ENCODE measurements around the gene FIBCD1. TPM values are rescaled to one million over a fixed set of nuclear protein-coding genes. Genes with fewer than 3 reads are reported as not detected.

FIBCD1 gene
- total RNA-seq, 6 experiments from 2014 or later = not detected

DNA sequence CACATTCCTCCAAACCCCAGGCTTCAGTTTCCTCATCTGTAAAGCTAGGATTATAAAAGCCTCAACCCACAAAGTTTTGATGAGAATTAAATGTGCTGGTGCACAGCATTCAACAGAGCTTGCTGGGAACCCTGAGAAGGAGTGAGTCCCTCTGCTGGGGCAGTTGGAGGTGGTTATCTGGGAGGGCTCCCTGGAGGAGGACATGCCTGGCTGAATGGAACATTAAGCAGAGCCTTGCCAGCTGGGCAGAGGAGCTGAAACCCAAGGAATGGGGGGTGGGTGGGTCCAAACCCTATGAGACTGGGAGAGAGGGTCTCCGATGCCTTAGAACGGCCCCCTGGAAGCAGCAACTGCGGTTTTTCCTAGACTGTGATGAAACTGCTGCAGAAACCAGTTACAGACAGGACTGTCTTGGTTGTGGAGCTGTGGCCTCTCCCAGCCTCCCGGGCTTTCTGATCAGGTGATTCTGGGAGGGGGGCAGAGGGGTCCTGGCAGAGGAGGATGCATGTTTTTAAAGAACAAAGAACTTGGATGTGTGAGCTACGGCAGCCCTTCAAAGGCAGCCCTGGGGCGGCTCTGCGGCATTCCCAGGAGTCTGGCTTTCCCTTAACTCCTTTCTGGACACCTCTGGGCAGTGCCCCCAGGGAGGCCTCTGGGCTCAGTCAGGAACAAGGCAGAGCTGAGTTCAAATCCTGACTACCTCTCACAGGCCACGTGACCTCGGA, 20.8 kb downstream of the FIBCD1 start:
- H3K4me1 ChIP-seq = no peaks in the 10 kb centered on the region
- WGBS (ENCODE audit: insufficient coverage, low coverage, low lambda C conversion rate, missing lambda C conversion rate) = 40% methylated on average over 2 of the region's 9 CpGs

DNA sequence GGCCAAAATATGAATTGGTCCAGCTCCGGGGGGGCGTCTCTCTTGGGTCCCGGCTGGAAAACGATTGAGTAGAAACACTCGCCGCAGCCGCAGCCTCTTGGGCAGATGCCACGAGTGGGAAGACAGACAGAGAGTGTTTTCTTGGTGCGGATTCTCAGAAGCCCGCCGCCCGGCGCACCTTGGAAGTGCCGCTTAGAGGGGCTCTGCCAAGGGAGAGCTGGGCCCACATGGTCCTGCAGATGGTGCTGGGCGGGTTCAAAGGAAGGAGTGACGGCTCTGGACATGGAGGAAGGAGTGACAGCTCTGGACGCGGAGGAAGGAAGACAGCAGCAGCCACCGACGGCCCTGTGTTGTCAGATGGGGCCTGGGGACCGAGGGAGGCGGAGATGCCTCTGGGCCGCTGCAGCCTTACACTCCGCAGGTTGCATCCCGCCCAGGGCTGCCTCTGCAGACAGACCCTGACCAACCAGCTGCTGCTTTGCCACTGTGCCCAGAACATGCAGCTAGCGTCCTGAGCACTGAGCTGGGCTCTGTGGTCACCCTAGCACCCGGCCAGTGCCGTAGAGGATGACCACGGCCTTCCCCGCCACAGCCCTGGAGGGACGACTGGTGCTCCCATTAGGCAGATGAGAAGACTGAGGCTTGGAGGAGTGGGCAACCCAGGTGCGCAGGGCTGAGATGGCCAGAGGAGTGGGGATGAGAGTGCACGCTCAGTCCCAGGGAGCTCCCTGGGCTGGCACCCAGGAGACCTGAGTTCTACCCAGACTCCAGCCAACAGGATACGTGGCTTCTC, 21.7 kb downstream of the FIBCD1 start:
- no peak for TF ChIP-seq POLR2A (IDR thresholded peaks at IDR 0.05)
- TF ChIP-seq, protein P1, sequence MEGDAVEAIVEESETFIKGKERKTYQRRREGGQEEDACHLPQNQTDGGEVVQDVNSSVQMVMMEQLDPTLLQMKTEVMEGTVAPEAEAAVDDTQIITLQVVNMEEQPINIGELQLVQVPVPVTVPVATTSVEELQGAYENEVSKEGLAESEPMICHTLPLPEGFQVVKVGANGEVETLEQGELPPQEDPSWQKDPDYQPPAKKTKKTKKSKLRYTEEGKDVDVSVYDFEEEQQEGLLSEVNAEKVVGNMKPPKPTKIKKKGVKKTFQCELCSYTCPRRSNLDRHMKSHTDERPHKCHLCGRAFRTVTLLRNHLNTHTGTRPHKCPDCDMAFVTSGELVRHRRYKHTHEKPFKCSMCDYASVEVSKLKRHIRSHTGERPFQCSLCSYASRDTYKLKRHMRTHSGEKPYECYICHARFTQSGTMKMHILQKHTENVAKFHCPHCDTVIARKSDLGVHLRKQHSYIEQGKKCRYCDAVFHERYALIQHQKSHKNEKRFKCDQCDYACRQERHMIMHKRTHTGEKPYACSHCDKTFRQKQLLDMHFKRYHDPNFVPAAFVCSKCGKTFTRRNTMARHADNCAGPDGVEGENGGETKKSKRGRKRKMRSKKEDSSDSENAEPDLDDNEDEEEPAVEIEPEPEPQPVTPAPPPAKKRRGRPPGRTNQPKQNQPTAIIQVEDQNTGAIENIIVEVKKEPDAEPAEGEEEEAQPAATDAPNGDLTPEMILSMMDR (IDR thresholded peaks at IDR 0.05) = no peak
- Histone ChIP-seq H3K27me3 (no peaks in the 10 kb centered on the region), H3K4me3 (no peak overlapping the region), H3K27ac (no peak overlapping the region), H3K9me3 (no peaks in the 10 kb centered on the region), H3K4me1 (no peaks in the 10 kb centered on the region), H3K36me3 (no peaks in the 10 kb centered on the region)
- 78% methylated on average over 10 of the region's 34 CpGs for WGBS (ENCODE audit: insufficient coverage, low coverage, low lambda C conversion rate, missing lambda C conversion rate)
- DNase-seq (no peak), ATAC-seq (no peak)
- intact Hi-C loops (cut with DNase I) = no loop called here

More for the DNA sequence above, 20.8 kb downstream of the FIBCD1 start:
- ATAC-seq = no peak
- Histone ChIP-seq H3K4me3 (no peak overlapping the region), H3K27ac (no peak overlapping the region), H3K9me3 (no peaks in the 10 kb centered on the region), H3K27me3 (no peaks in the 10 kb centered on the region), H3K36me3 (no peaks in the 10 kb centered on the region)
- intact Hi-C loops (cut with DNase I) = no loop called here
- no peak for TF ChIP-seq POLR2A (IDR thresholded peaks at IDR 0.05)
- TF ChIP-seq, protein P1 (IDR thresholded peaks at IDR 0.05) = no peak
- no peak for DNase-seq

DNA sequence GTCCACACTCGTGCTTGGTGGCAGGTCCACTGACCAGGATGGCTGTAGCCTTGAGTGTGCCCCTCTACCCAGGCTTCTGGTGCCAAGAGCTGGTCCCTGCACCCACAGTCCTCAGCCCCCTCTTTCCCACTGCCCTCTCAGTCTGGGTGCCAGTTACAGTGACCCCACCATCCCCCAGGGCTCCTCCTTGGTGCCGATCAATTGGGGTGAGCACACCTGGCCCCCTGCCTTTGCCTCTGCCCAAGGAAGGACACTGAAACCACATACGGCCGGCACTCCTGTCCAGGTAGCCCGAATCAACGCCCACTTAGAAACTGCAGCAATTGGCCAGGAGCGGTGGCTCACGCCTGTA, 24.0 kb downstream of the FIBCD1 start:
- Histone ChIP-seq H3K36me3 (no peaks in the 10 kb centered on the region), H3K27ac (no peak overlapping the region), H3K4me1 (no peaks in the 10 kb centered on the region), H3K9me3 (no peaks in the 10 kb centered on the region), H3K27me3 (no peaks in the 10 kb centered on the region), H3K4me3 (no peak overlapping the region)
- TF ChIP-seq, protein P1 (IDR thresholded peaks at IDR 0.05) = no peak
- no peak for TF ChIP-seq POLR2A (IDR thresholded peaks at IDR 0.05)
- WGBS (ENCODE audit: insufficient coverage, low coverage, low lambda C conversion rate, missing lambda C conversion rate) = 66% methylated on average over 5 of the region's 8 CpGs
- ATAC-seq = no peak
- intact Hi-C loops (cut with DNase I) = no loop called here
- DNase-seq = no peak

DNA sequence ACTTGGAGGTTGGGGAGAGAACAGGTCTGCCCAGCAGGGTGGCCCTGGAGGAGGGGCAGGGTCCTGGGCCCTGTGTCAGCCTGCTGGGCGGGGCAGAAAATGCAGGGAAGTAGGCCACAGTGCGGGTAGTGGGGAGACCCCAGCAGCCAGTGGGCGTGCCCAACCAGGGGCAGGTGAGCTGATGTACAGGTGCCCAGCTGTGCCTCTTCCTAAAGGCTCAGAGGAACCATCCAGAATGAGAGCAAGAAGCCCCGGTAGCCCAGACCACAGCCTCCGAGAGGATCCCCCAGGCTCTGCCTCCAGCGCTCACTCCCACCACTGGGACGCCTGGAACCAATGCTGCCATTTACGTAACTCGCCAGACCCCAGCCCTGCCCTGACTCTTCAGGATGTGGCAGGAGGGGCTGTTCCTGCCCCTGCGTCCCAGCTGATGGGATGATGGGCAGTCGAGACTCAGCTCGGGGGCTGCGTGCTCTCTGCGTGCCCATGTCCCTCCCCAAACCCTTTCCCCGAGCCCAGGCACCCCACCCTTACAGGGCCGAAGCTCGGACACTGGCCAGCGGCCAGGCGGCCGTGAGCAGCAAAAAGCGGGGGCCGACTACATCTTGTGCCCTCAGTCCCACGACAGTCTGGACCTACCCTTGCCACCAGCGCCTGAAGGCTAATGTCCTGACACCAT, 24.5 kb downstream of the FIBCD1 start:
- WGBS (ENCODE audit: insufficient coverage, low coverage, low lambda C conversion rate, missing lambda C conversion rate) = 40% methylated on average over 3 of the region's 24 CpGs
- H3K4me3 ChIP-seq = no peak overlapping the region
- no peak for TF ChIP-seq POLR2A (IDR thresholded peaks at IDR 0.05)
- TF ChIP-seq, protein P1 (IDR thresholded peaks at IDR 0.05) = no peak
- no peaks in the 10 kb centered on the region for H3K4me1 ChIP-seq
- no peaks in the 10 kb centered on the region for H3K36me3 ChIP-seq
- DNase-seq (no peak), ATAC-seq (peak in 1 of 4 donors; percentile 13)
- H3K9me3 ChIP-seq = no peaks in the 10 kb centered on the region
- H3K27ac ChIP-seq = no peak overlapping the region
- no peaks in the 10 kb centered on the region for H3K27me3 ChIP-seq
- intact Hi-C loops (cut with DNase I) = no loop called here
